GM21619 (cell line): Measurements from ENCODE around the gene CXorf51B.
"Not testable (repeated sequence)": the region's sequence is repeated elsewhere in the genome, so short reads cannot be mapped to it uniquely, and the experiment has no call there.

Experiments
- ATAC-seq: cut with Tn5 transposase; IDR thresholded peaks from one replicate; pipeline ENCODE4 v1.9.1; 2021; ENCODE audit not compliant: unreplicated experiment

CXorf51B gene

GRCh38 chrX:146809471-146809870 lies at the start of gene CXorf51B:
Gene CXorf51B (plus strand): TSS chrX:146809771. CDS start chrX:146809792, 21 bp downstream.
- ATAC-seq: not testable (repeated sequence)

GRCh38 chrX:146814644-146815043 lies 5.1 kb downstream of the CXorf51B start, which contains the start of gene CXorf51A:
Gene CXorf51A (minus strand): TSS chrX:146814744. CDS start chrX:146814723, 21 bp downstream.
- not testable (repeated sequence) for ATAC-seq

GRCh38 chrX:146831994-146832393 lies 22.4 kb downstream of the CXorf51B start:
- no peak for ATAC-seq

GRCh38 chrX:146854281-146854680 lies 44.7 kb downstream of the CXorf51B start:
- no peak for ATAC-seq
